Measurements from ENCODE around the gene PPP1R8. TPM values are rescaled to one million over a fixed set of nuclear protein-coding genes. Genes with fewer than 3 reads are reported as not detected.

Gene PPP1R8
- total and polyA plus RNA-seq, 2 experiments from 2014 or later = 13.4 to 50.5 TPM

- TF ChIP-seq ETS1 (IDR thresholded peaks at IDR 0.05) = no peak
Measured at GRCh38 chr1:27894521-27894920, 63.9 kb downstream of the PPP1R8 start (continued).

Small RNAs within 50 kb of the gene (small RNA-seq; reads per million reads assigned to genes)
- gene RNU6-1245P (ENCODE audit: low replicate concordance) = not detected
- gene SCARNA1 (ENCODE audit: low replicate concordance) = 124 reads per million, percentile 99 among the genes with 10 or more reads in this experiment

Other genes starting within 250 kb of the PPP1R8 start
- 19.1 and 22.2 TPM in 2 replicates for gene AHDC1, start 226.6 kb upstream of the PPP1R8 start, total RNA-seq (2014; rRNA removed; shearing (Covaris generic))
- gene AHDC1, start 226.6 kb upstream of the PPP1R8 start, polyA plus RNA-seq (2016; fragmentation: Nextera tagmentation; extraction: Ambion mirVana) = 6.8 and 8.3 TPM in 2 replicates
- gene FGR, start 195.6 kb upstream of the PPP1R8 start, total RNA-seq (2014; rRNA removed; shearing (Covaris generic)) = 0.16 and 0.56 TPM in 2 replicates
- gene FGR, start 195.6 kb upstream of the PPP1R8 start, polyA plus RNA-seq (2016; fragmentation: Nextera tagmentation; extraction: Ambion mirVana) = 0.42 and 0.53 TPM in 2 replicates
- gene IFI6, start 158.6 kb upstream of the PPP1R8 start, total RNA-seq (2014; rRNA removed; shearing (Covaris generic)) = 6.3 and 9.4 TPM in 2 replicates
- gene IFI6, start 158.6 kb upstream of the PPP1R8 start, polyA plus RNA-seq (2016; fragmentation: Nextera tagmentation; extraction: Ambion mirVana) = 15.6 and 16.0 TPM in 2 replicates
- 12.5 and 22.6 TPM in 2 replicates for gene FAM76A, start 104.8 kb upstream of the PPP1R8 start, total RNA-seq (2014; rRNA removed; shearing (Covaris generic))
- 12.7 and 13.8 TPM in 2 replicates for gene FAM76A, start 104.8 kb upstream of the PPP1R8 start, polyA plus RNA-seq (2016; fragmentation: Nextera tagmentation; extraction: Ambion mirVana)
- gene STX12, start 57.6 kb upstream of the PPP1R8 start, total RNA-seq (2014; rRNA removed; shearing (Covaris generic)) = 9.0 and 13.7 TPM in 2 replicates
- gene STX12, start 57.6 kb upstream of the PPP1R8 start, polyA plus RNA-seq (2016; fragmentation: Nextera tagmentation; extraction: Ambion mirVana) = 5.1 and 6.1 TPM in 2 replicates
- 19.3 and 32.4 TPM in 2 replicates for gene THEMIS2, start 41.8 kb downstream of the PPP1R8 start, total RNA-seq (2014; rRNA removed; shearing (Covaris generic))
- gene THEMIS2, start 41.8 kb downstream of the PPP1R8 start, polyA plus RNA-seq (2016; fragmentation: Nextera tagmentation; extraction: Ambion mirVana) = 8.1 and 10.0 TPM in 2 replicates
- gene RPA2, start 83.8 kb downstream of the PPP1R8 start, total RNA-seq (2014; rRNA removed; shearing (Covaris generic)) = 47.0 and 55.5 TPM in 2 replicates
- gene RPA2, start 83.8 kb downstream of the PPP1R8 start, polyA plus RNA-seq (2016; fragmentation: Nextera tagmentation; extraction: Ambion mirVana) = 58.4 and 60.8 TPM in 2 replicates
- 78.5 and 83.1 TPM in 2 replicates for gene SMPDL3B, start 104.2 kb downstream of the PPP1R8 start, total RNA-seq (2014; rRNA removed; shearing (Covaris generic))
- 39.5 and 40.9 TPM in 2 replicates for gene SMPDL3B, start 104.2 kb downstream of the PPP1R8 start, polyA plus RNA-seq (2016; fragmentation: Nextera tagmentation; extraction: Ambion mirVana)
- gene XKR8, start 129.2 kb downstream of the PPP1R8 start, total RNA-seq (2014; rRNA removed; shearing (Covaris generic)) = 9.6 and 13.1 TPM in 2 replicates
- 8.2 and 9.6 TPM in 2 replicates for gene XKR8, start 129.2 kb downstream of the PPP1R8 start, polyA plus RNA-seq (2016; fragmentation: Nextera tagmentation; extraction: Ambion mirVana)